WERI-Rb-1 (cell line): ENCODE measurements around the gene ASIC2.

ENCODE experiments used
- DNase-seq: peaks from one replicate; pipeline ENCODE4 v3.0.0-alpha.2; 2020
- H3K27ac ChIP-seq: fragments of 250-450 bp; sonication (Bioruptor Pico); 2 replicates; pipeline ENCODE4 v1.5.1; 2020; ENCODE audit warnings: mild to moderate bottlenecking, moderate library complexity
- H3K27me3 ChIP-seq: fragments of 250-450 bp; sonication (Bioruptor Pico); 2 replicates; pipeline ENCODE4 v1.5.1; 2021; ENCODE audit warnings: mild to moderate bottlenecking, low read depth, moderate library complexity; ENCODE audit not compliant: insufficient read depth, severe bottlenecking
- H3K36me3 ChIP-seq: fragments of 250-450 bp; sonication (Bioruptor Pico); 2 replicates; pipeline ENCODE4 v1.5.1; 2020; ENCODE audit warnings: mild to moderate bottlenecking, moderate library complexity
- H3K4me3 ChIP-seq: 2 replicates; pipeline ENCODE4 v1.5.1; 2011; ENCODE audit warnings: low read depth, mild to moderate bottlenecking, control low read depth, low read length
- H3K9me3 ChIP-seq: fragments of 250-450 bp; sonication (Bioruptor Pico); 2 replicates; pipeline ENCODE4 v1.5.1; 2021; ENCODE audit warnings: mild to moderate bottlenecking, moderate library complexity; ENCODE audit not compliant: severe bottlenecking
- TF ChIP-seq, protein P1 (sequence below): IDR thresholded peaks from 2 replicates; pipeline ENCODE4 v1.5.1; 2011; ENCODE audit warnings: low read depth, mild to moderate bottlenecking, control low read depth, inconsistent platforms, low read length

The ASIC2 gene

DNA sequence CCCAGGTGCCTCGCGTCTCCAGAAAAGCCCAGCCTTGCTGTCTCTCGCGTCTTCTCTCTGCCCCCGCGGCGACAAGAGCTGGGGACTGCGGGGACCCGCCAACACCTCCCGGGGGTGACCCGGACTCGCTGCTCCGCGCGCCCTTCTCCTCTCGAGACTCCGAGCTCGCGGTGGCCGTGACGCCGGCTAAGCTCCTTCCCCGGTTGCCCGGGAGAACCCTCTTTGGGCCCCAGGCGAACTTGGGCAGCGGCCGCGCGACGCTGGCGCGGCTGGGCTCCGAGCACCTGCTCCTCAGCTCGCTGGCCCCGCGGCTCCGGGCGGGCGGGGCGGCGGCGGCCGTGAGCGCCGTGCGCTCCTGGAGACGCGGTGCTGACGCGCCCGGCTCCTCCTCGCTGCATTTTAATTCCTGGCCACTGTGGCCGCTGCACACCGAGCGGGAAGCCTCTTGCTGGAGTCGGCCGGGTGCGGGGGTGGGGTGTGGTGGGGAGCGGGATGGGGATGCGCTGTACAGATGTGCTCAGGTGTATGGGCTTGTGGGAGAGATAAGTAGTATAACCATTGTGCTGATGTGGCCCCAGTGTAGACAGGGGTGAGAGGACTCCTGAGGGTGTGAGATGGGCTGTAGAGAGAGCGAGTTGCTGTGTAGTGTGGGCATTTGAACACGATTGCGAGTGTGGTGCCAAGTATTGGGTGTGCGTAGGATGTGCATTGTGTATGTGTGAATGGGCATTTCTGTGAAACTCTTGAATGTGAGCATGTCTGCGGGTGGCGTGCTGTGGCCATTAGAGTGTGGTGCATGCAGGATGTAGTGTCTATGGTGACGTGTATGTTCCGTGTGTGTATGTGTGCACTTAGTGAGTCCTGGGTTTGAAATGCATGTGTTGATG, at the start of gene ASIC2:
TSS of gene ASIC2 (minus strand) at position 315 of the 887 bp plus-strand sequence.
- DNase-seq, result peak; percentile 70
- Histone ChIP-seq H3K27me3 (peaks cover 46% of the 10 kb centered on the region), H3K4me3 (peak within 1 kb of the TSS; percentile 49), H3K36me3 (no peaks in the 10 kb centered on the region), H3K9me3 (no peaks in the 10 kb centered on the region), H3K27ac (no peak within 1 kb of the TSS)
- TF ChIP-seq, protein P1, sequence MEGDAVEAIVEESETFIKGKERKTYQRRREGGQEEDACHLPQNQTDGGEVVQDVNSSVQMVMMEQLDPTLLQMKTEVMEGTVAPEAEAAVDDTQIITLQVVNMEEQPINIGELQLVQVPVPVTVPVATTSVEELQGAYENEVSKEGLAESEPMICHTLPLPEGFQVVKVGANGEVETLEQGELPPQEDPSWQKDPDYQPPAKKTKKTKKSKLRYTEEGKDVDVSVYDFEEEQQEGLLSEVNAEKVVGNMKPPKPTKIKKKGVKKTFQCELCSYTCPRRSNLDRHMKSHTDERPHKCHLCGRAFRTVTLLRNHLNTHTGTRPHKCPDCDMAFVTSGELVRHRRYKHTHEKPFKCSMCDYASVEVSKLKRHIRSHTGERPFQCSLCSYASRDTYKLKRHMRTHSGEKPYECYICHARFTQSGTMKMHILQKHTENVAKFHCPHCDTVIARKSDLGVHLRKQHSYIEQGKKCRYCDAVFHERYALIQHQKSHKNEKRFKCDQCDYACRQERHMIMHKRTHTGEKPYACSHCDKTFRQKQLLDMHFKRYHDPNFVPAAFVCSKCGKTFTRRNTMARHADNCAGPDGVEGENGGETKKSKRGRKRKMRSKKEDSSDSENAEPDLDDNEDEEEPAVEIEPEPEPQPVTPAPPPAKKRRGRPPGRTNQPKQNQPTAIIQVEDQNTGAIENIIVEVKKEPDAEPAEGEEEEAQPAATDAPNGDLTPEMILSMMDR, result peak; percentile 38; the same call in 1 of the 2 replicates

DNA sequence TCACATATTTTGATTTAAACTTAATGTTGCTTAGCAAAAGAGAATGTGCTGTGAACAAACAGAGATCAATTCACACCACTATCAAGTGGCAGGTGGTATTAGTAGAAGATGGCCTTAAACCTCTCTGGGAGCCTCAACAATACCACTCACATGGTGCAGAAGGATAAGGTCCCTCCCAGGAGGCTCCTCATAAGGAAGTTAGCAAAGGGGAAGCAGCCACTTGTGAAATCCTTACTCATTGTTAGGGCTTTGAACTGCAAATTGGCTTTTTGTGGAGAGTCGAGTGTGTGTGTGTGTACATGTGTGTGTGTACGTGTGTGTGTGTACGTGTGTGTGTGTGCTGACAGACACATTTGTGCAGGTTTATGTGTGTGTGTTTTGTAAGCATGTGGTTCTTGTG, 48.9 kb upstream of the ASIC2 start:
- no peaks in the 10 kb centered on the region for H3K9me3 ChIP-seq
- no peak overlapping the region for H3K4me3 ChIP-seq
- no peaks in the 10 kb centered on the region for H3K36me3 ChIP-seq
- no peak for DNase-seq
- H3K27ac ChIP-seq, result no peak overlapping the region
- TF ChIP-seq, protein P1, result no peak
- H3K27me3 ChIP-seq, result no peaks in the 10 kb centered on the region

DNA sequence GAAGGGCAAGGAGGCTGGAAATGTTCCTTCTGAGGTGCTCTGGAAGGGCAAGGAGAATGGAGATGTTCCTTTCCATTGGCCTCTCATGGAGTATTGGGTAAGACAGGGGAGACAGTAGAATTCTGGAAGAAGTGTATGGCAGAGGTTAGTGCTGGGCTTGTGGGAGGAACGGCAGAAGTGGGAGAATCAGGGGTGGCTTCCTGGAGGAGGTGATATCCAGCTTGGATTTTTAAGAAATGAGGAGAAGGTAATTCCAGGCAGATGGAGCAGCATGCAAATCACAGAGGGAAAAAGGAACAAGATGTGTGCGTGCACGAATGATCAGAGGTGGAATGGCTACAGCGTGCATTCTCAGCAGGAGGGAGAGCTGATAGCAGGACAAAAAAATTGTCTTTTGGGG, 45.1 kb upstream of the ASIC2 start:
- H3K4me3 ChIP-seq, result no peak overlapping the region
- no peaks in the 10 kb centered on the region for H3K36me3 ChIP-seq
- no peak overlapping the region for H3K27ac ChIP-seq
- no peak for DNase-seq
- TF ChIP-seq, protein P1, result no peak
- H3K9me3 ChIP-seq, result no peaks in the 10 kb centered on the region
- H3K27me3 ChIP-seq, result no peaks in the 10 kb centered on the region

DNA sequence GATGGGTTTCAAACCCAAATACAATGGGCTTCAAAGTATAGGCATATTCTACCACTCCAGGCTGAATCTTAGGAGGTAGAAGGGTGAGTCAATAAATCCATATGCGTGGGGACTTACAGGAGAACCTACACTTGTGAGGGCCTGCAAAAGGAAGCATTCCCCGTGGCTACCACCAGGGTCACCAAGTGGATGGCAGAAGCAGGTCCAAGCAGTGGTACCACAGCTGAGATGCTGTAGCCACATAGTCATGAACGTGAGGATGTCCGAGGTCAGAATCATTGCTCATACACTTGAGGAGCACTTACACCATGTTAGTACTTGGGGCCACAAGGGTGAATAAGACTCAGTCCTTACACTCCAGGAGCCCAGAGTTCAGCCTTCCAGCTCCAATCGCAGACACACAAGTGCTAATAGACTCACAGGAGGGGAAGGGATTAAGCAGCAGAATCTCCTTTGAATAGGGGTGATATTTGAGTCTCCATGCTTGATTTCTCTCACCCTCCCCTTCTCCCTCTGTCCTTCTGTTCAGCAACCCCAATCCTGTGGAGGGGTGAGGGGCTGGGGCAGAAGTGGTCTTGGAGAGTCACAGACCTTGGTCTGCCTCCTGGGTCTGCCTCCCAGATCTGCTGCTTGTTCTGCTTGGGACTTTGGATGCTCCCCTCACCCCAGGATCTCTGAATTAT, 42.5 kb upstream of the ASIC2 start:
- DNase-seq, result peak; percentile 67
- Histone ChIP-seq H3K9me3 (peaks cover 5% of the 10 kb centered on the region), H3K4me3 (no peak overlapping the region), H3K36me3 (no peaks in the 10 kb centered on the region), H3K27me3 (no peaks in the 10 kb centered on the region), H3K27ac (0 out of 2 replicates have a peak overlapping the region, but pooled peaks have one; percentile 6)
- TF ChIP-seq, protein P1, result peak; percentile 68

DNA sequence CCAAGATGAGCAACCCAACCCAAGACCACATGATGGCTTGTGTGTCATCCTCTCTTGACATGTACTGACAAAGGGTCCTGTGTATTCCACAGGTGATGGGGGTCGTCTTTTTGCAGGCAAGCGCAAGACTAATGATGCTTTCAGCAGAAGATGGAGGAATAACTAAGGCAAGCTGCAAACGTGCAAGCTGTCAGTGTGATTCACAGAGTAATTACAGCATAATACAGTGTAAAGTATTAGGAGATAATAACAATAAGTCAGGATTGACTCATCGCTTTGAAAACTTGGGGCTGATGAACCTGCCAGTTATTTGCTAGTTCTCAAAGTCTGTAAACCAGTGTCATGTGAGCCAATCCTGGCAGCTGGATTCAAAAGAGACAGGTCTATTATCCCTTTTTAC, 41.6 kb upstream of the ASIC2 start:
- no peak for DNase-seq
- H3K9me3 ChIP-seq, result peaks cover 5% of the 10 kb centered on the region
- no peak overlapping the region for H3K27ac ChIP-seq
- H3K36me3 ChIP-seq, result no peaks in the 10 kb centered on the region
- H3K27me3 ChIP-seq, result no peaks in the 10 kb centered on the region
- no peak overlapping the region for H3K4me3 ChIP-seq
- TF ChIP-seq, protein P1, result no peak
